HEK293 (cell line): ENCODE measurements around the gene PHC1.

Experiments
- CTCF ChIA-PET: fragments of 350-600 bp; formaldehyde crosslinking; extraction: SDS; loops from one replicate; lab custom pipeline; 2021; ENCODE audit warnings: antibody characterized with exemption; lab: Yijun Ruan, JAX
- POLR2A ChIA-PET: fragments of 300-600 bp; formaldehyde crosslinking; extraction: SDS; loops from one replicate; lab custom pipeline; 2020; ENCODE audit warnings: antibody characterized with exemption, inconsistent platforms; lab: Yijun Ruan, JAX
- H3K27ac ChIP-seq: fragments of 200-500 bp; sonication (Bioruptor generic); 2 replicates; pipeline ENCODE4 v1.5.1; 2014; ENCODE audit warnings: low read depth, low read length, control low read depth, inconsistent platforms; ENCODE audit errors: extremely low read depth
- H3K36me3 ChIP-seq, 2 experiments: fragments of 200-500 bp in 1 of 2; sonication (Bioruptor generic) in 1 of 2; 1 replicate in 1 of 2; 2 replicates in 1 of 2; pipeline ENCODE4 v1.5.1; 2014 to 2017; ENCODE audit warnings: inconsistent platforms in 2 of 2, low read length in 2 of 2; ENCODE audit not compliant: control insufficient read depth in 2 of 2, insufficient read depth in 1 of 2
- H3K4me1 ChIP-seq: fragments of 200-500 bp; sonication (Bioruptor generic); 2 replicates; pipeline ENCODE4 v1.5.1; 2014; ENCODE audit warnings: mild to moderate bottlenecking, low read length, inconsistent platforms; ENCODE audit not compliant: control insufficient read depth, insufficient read depth
- H3K4me3 ChIP-seq: 2 replicates; pipeline ENCODE4 v1.5.1; 2011; ENCODE audit warnings: low read depth, mild to moderate bottlenecking, control low read depth, low read length, moderate library complexity
- H3K9me3 ChIP-seq: fragments of 200-500 bp; sonication (Bioruptor generic); 2 replicates; pipeline ENCODE4 v1.5.1; 2014; ENCODE audit warnings: low read depth, low read length, inconsistent platforms; ENCODE audit not compliant: control insufficient read depth, insufficient read depth
- CTCF ChIP-seq: fragments of 450-650 bp; formaldehyde crosslinking; IDR thresholded peaks from 2 replicates; pipeline ENCODE4 v1.5.1; 2016; ENCODE audit warnings: missing biosample characterization, missing genetic modification characterization
- KLF16 ChIP-seq: fragments of 450-650 bp; formaldehyde crosslinking; IDR thresholded peaks from 2 replicates; pipeline ENCODE4 v1.5.1; 2017; ENCODE audit warnings: missing biosample characterization, missing genetic modification characterization
- KLF17 ChIP-seq: fragments of 450-650 bp; formaldehyde crosslinking; IDR thresholded peaks from 2 replicates; pipeline ENCODE4 v1.5.1; 2016; ENCODE audit warnings: missing biosample characterization, missing genetic modification characterization
- KLF8 ChIP-seq: fragments of 450-650 bp; formaldehyde crosslinking; IDR thresholded peaks from 2 replicates; pipeline ENCODE4 v1.5.1; 2016; ENCODE audit warnings: missing biosample characterization, missing genetic modification characterization
- PRDM1 ChIP-seq: fragments of 450-650 bp; formaldehyde crosslinking; IDR thresholded peaks from 2 replicates; pipeline ENCODE4; 2016; ENCODE audit warnings: missing biosample characterization, missing genetic modification characterization
- SP7 ChIP-seq: fragments of 450-650 bp; formaldehyde crosslinking; IDR thresholded peaks from 2 replicates; pipeline ENCODE4 v1.5.1; 2016; ENCODE audit warnings: missing biosample characterization, missing genetic modification characterization
- ZBTB11 ChIP-seq: fragments of 450-650 bp; formaldehyde crosslinking; conservative IDR thresholded peaks from 2 replicates; pipeline ENCODE4 v1.5.1; 2016; ENCODE audit warnings: low read depth, missing biosample characterization, missing genetic modification characterization
- ZBTB20 ChIP-seq: fragments of 450-650 bp; formaldehyde crosslinking; IDR thresholded peaks from 2 replicates; pipeline ENCODE4 v1.5.1; 2016; ENCODE audit warnings: missing biosample characterization, missing genetic modification characterization
- ZBTB7A ChIP-seq: fragments of 450-650 bp; formaldehyde crosslinking; IDR thresholded peaks from 2 replicates; pipeline ENCODE4 v1.5.1; 2016; ENCODE audit warnings: low read depth, missing biosample characterization, missing genetic modification characterization
- ZNF10 ChIP-seq: fragments of 450-650 bp; formaldehyde crosslinking; IDR thresholded peaks from 2 replicates; pipeline ENCODE4 v1.5.1; 2017; ENCODE audit warnings: missing biosample characterization, missing genetic modification characterization
- ZNF223 ChIP-seq: fragments of 450-650 bp; formaldehyde crosslinking; IDR thresholded peaks from 2 replicates; pipeline ENCODE4 v1.5.1; 2016; ENCODE audit warnings: missing biosample characterization, missing genetic modification characterization
- ZNF23 ChIP-seq: fragments of 450-650 bp; formaldehyde crosslinking; IDR thresholded peaks from 2 replicates; pipeline ENCODE4 v1.5.1; 2016; ENCODE audit warnings: missing biosample characterization, missing genetic modification characterization, borderline replicate concordance
- ZNF302 ChIP-seq: fragments of 450-650 bp; formaldehyde crosslinking; IDR thresholded peaks from 2 replicates; pipeline ENCODE4 v1.5.1; 2016; ENCODE audit warnings: missing biosample characterization, missing genetic modification characterization, low read depth
- ZNF391 ChIP-seq: fragments of 450-650 bp; formaldehyde crosslinking; IDR thresholded peaks from 2 replicates; pipeline ENCODE4 v1.5.1; 2016; ENCODE audit warnings: low read depth, missing biosample characterization, missing genetic modification characterization, borderline replicate concordance
- ZNF398 ChIP-seq: fragments of 450-650 bp; formaldehyde crosslinking; IDR thresholded peaks from 2 replicates; pipeline ENCODE4 v1.5.1; 2017; ENCODE audit warnings: missing biosample characterization, missing genetic modification characterization
- ZNF518A ChIP-seq: fragments of 450-650 bp; formaldehyde crosslinking; conservative IDR thresholded peaks from 2 replicates; pipeline ENCODE4 v1.5.1; 2016; ENCODE audit warnings: low read depth, missing biosample characterization, missing genetic modification characterization
- ZNF580 ChIP-seq: fragments of 450-650 bp; formaldehyde crosslinking; IDR thresholded peaks from 2 replicates; pipeline ENCODE4 v1.5.1; 2016; ENCODE audit warnings: missing biosample characterization, missing genetic modification characterization
- ZNF707 ChIP-seq: fragments of 450-650 bp; formaldehyde crosslinking; IDR thresholded peaks from 2 replicates; pipeline ENCODE4 v1.5.1; 2016; ENCODE audit warnings: missing biosample characterization, missing genetic modification characterization
- ZNF76 ChIP-seq: fragments of 450-650 bp; formaldehyde crosslinking; IDR thresholded peaks from 2 replicates; pipeline ENCODE4; 2016; ENCODE audit warnings: low read depth, missing biosample characterization, missing genetic modification characterization, borderline replicate concordance
- ZXDB ChIP-seq: fragments of 450-650 bp; formaldehyde crosslinking; IDR thresholded peaks from 2 replicates; pipeline ENCODE4 v1.5.1; 2016; ENCODE audit warnings: missing biosample characterization, missing genetic modification characterization

The PHC1 gene

GRCh38 chr12:8914033-8914715 lies at the start of gene PHC1 (continued):
- TF ChIP-seq ZNF518A (tag by site-specific recombination) (peak; percentile 56; the same call in 1 of the 2 replicates), ZBTB11 (tag by site-specific recombination) (peak; percentile 55), ZNF76 (tag by site-specific recombination) (peak; percentile 81), KLF16 (tag by site-specific recombination) (0 out of 2 replicates have a peak, but pooled peaks have one; percentile 38), ZBTB20 (tag by site-specific recombination) (peak; percentile 76), ZXDB (tag by site-specific recombination) (peak; percentile 73), SP7 (peak; percentile 40), CTCF (peak; percentile 54), PRDM1 (tag by site-specific recombination) (peak; percentile 98)

GRCh38 chr12:8866429-8866828 lies 47.9 kb upstream of the PHC1 start:
- Histone ChIP-seq H3K9me3 (no peaks in the 10 kb centered on the region), H3K27ac (no peak overlapping the region), H3K4me3 (no peak overlapping the region), H3K4me1 (peaks cover 3% of the 10 kb centered on the region; the same call in 1 of the 2 replicates)
- ChIA-PET CTCF (interaction anchor here (0.5 kb wide), 1 partner anchor 183 kb away, joined by 4 read pairs; no protein-coding TSS in a partner anchor), POLR2A (no interaction called here)
- TF ChIP-seq ZNF223 (tag by site-specific recombination) (no peak), ZNF302 (tag by site-specific recombination) (no peak), ZNF398 (no peak), ZNF23 (no peak), KLF8 (tag by site-specific recombination) (no peak), ZNF10 (tag by site-specific recombination) (no peak), ZNF580 (tag by site-specific recombination) (no peak), ZNF391 (tag by site-specific recombination) (no peak), ZNF707 (tag by site-specific recombination) (no peak), KLF17 (no peak), ZBTB7A (tag by site-specific recombination) (no peak)
- TF ChIP-seq, all 188 proteins: peak for 0
- H3K36me3 ChIP-seq: no peaks in the 10 kb centered on the region
